ENCODE results near the gene TTC39C.

GRCh38 chr18:24168496-24168895 is 153.9 kb downstream of the TTC39C start:
- TF ChIP-seq YY1 (IDR thresholded peaks at IDR 0.05; ENCODE audit: insufficient read depth, insufficient read length): no peak
- no peak for TF ChIP-seq SUZ12 (IDR thresholded peaks at IDR 0.05; ENCODE audit: extremely low read depth, insufficient read depth, insufficient read length)

All from NT2/D1 (cell line).